PFSK-1 (cell line): ENCODE data around the gene GM2A.
A peak's percentile ranks its signal among the peaks of the same experiment; 100 is the strongest.

ENCODE experiments used
- FOXP2 ChIP-seq: optimal IDR thresholded peaks from 2 replicates; pipeline ENCODE3; 2011; ENCODE audit warnings: borderline replicate concordance, control low read depth, inconsistent platforms; ENCODE audit not compliant: insufficient read depth; ENCODE audit errors: extremely low read length, extremely low read depth
- POLR2AphosphoS5 ChIP-seq: IDR thresholded peaks from 2 replicates; pipeline ENCODE4 v1.6.1; 2012; ENCODE audit warnings: low read depth, mild to moderate bottlenecking, control low read depth, low read length, moderate library complexity
- SIN3A ChIP-seq: IDR thresholded peaks from 2 replicates; pipeline ENCODE4 v1.6.1; 2012; ENCODE audit warnings: mild to moderate bottlenecking, low read length, moderate library complexity, borderline replicate concordance; ENCODE audit not compliant: insufficient read depth
- TAF1 ChIP-seq: IDR thresholded peaks from 2 replicates; pipeline ENCODE4 v1.6.1; 2012; ENCODE audit warnings: low read length, control low read depth, borderline replicate concordance; ENCODE audit not compliant: insufficient read depth
- TF ChIP-seq, protein P1 (sequence below), 2 experiments: IDR thresholded peaks; 2 replicates each; pipeline versions ENCODE4 v1.6.1 to v1.8.0; 2011 to 2012; ENCODE audit warnings: low read depth in 2 of 2, low read length in 2 of 2, control low read depth in 1 of 2, inconsistent platforms in 1 of 2, mild to moderate bottlenecking in 1 of 2, moderate library complexity in 1 of 2; ENCODE audit not compliant: insufficient read depth in 1 of 2

GM2A gene

GRCh38 chr5:151233616-151234085, 19.3 kb upstream of the GM2A start:
- no peak for TF ChIP-seq POLR2AphosphoS5
- no peak for TF ChIP-seq SIN3A

- TF ChIP-seq FOXP2 (peak; percentile 9), TAF1 (no peak)
Measured at GRCh38 chr5:151234476-151235238, 18.3 kb upstream of the GM2A start.

DNA sequence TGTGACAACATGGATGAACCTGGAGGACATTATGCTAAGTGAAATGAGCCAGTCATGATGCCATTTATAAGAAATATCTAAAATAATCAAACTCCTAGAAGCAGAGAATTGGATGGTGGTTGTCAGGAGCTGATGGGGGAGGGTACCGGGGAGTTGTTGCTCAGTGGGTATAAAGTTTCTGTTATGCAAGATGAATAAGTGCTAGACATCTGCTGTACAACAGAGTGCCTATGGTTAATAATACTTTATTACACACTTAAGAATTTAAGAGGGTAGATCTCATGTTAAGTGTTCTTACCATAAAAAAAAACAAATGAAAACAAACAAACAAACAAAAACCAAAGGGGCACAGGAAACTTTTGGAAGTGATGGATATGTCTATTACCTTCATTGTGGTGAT, 16.1 kb upstream of the GM2A start:
- TF ChIP-seq TAF1 = no peak
- TF ChIP-seq, protein P1, sequence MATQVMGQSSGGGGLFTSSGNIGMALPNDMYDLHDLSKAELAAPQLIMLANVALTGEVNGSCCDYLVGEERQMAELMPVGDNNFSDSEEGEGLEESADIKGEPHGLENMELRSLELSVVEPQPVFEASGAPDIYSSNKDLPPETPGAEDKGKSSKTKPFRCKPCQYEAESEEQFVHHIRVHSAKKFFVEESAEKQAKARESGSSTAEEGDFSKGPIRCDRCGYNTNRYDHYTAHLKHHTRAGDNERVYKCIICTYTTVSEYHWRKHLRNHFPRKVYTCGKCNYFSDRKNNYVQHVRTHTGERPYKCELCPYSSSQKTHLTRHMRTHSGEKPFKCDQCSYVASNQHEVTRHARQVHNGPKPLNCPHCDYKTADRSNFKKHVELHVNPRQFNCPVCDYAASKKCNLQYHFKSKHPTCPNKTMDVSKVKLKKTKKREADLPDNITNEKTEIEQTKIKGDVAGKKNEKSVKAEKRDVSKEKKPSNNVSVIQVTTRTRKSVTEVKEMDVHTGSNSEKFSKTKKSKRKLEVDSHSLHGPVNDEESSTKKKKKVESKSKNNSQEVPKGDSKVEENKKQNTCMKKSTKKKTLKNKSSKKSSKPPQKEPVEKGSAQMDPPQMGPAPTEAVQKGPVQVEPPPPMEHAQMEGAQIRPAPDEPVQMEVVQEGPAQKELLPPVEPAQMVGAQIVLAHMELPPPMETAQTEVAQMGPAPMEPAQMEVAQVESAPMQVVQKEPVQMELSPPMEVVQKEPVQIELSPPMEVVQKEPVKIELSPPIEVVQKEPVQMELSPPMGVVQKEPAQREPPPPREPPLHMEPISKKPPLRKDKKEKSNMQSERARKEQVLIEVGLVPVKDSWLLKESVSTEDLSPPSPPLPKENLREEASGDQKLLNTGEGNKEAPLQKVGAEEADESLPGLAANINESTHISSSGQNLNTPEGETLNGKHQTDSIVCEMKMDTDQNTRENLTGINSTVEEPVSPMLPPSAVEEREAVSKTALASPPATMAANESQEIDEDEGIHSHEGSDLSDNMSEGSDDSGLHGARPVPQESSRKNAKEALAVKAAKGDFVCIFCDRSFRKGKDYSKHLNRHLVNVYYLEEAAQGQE (IDR thresholded peaks at IDR 0.05; ENCODE audit: insufficient read depth in 1 of 2, low read depth in 2 of 2, low read length in 2 of 2) = no peak
- no peak for TF ChIP-seq POLR2AphosphoS5
- no peak for TF ChIP-seq SIN3A
- TF ChIP-seq FOXP2 = no peak

DNA sequence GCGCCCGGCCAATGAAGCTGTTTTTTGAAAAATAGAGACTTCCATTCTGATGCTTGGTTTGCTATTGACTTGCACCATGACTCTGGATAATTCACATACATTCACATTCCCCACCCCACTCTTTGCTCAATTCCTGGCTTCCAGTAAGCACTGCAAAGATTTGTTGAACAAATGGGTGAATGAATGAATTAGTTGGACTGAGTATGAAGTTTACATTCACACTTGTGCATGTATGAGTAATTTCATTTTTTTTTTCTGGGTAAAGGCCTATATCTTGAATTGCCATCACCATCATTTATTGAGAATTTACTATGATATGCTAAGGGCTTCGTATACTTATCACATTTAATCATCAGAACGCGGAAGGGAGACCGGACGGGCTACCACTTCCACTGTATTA, 15.3 kb upstream of the GM2A start:
- TF ChIP-seq TAF1 = no peak
- TF ChIP-seq, protein P1 (IDR thresholded peaks at IDR 0.05; ENCODE audit: insufficient read depth in 1 of 2, low read depth in 2 of 2, low read length in 2 of 2) = no peak
- TF ChIP-seq SIN3A = no peak
- no peak for TF ChIP-seq POLR2AphosphoS5
- no peak for TF ChIP-seq FOXP2

DNA sequence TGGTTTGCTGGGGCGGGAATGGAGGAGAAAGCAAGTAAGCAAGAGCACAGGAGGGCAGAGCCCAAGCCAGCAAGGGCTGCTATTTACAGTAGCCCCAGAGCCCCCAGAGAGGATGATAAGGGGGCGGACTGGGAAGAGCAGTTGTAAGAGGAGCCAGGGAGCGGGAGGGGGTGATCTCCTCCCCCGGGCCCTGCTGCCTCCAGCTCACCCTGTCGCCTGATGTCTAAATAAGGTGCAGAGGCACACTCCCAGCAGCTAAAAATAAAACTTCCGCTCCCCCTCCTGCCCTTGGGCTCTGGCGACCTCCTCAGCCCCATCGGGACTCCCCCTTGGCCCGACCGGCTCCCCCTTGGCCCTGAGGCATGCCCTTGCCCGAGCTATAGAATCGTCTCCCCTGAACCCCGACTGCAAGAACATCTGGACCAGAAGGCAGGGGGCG, 14.7 kb upstream of the GM2A start:
- TF ChIP-seq, protein P1 (IDR thresholded peaks at IDR 0.05; ENCODE audit: insufficient read depth in 1 of 2, low read depth in 2 of 2, low read length in 2 of 2) = no peak
- TF ChIP-seq SIN3A (no peak), FOXP2 (no peak), TAF1 (no peak), POLR2AphosphoS5 (no peak)

- TF ChIP-seq FOXP2 (no peak), TAF1 (no peak)
Measured at GRCh38 chr5:151239237-151239861, 13.6 kb upstream of the GM2A start.
